ENCODE results near the gene TANGO2. TPM values are rescaled to one million over a fixed set of nuclear protein-coding genes. Genes with fewer than 3 reads are reported as not detected.

The TANGO2 gene
- total RNA-seq, 3 donors from 2014 or later: 17.5 to 29.7 (median 27.6) TPM

DNA sequence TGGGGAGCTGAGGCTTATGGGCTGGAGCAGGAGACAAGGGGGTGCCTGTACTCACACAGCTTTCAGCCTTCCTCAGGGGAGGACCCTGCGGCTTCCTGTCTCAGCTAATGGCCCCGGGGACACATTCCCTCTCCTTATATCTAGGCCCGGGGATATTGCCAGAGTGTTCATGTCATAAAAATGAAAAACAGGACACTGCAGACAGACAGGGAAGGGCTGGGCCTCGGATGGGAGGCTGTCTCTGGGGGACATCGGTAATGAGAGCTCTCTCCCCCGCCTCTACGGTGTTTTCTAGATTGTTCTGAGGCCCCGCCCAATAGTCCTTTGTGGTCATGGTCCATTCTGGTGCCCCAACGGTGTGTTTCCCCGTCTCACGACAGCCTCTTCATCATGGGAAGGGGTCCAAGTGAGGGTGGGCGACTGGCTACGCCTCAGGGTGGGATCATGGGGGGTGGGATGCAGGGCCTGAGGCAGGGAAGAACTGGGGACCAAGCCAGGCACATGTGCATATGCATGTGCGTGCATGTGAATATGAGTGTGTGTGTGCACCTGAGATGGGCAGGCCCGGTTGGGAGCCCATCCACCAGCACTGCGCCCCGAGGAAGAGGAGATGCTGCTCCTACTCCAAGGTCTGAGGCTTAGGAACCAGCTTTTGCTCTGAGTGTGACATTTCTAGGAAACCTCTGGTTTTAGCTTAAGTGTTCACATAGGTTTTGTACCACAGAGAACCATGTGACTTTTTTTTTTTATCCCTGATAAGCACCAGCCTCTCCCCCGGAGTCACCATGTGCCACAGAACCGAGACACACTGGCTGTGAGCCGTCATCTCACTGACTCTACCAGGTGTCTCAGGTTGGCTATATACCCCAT, 9.6 kb upstream of the TANGO2 start:
- no peak overlapping the region for H3K4me3 ChIP-seq
- ATAC-seq (no peak), DNase-seq (peak in 2 of 3 donors; percentile 8 to 19)
- no peaks in the 10 kb centered on the region for H3K36me3 ChIP-seq (ENCODE audit: low read depth)
- H3K9me3 ChIP-seq: no peaks in the 10 kb centered on the region
- peaks cover 6% of the 10 kb centered on the region for H3K4me1 ChIP-seq (ENCODE audit: low read depth)
- intact Hi-C loops (cut with DNase I, micrococcal nuclease): loop anchor here in 1 of 2 donors (5.0 kb wide), 1 partner anchor 39 kb away; no protein-coding TSS in a partner anchor
- TF ChIP-seq, protein P1, sequence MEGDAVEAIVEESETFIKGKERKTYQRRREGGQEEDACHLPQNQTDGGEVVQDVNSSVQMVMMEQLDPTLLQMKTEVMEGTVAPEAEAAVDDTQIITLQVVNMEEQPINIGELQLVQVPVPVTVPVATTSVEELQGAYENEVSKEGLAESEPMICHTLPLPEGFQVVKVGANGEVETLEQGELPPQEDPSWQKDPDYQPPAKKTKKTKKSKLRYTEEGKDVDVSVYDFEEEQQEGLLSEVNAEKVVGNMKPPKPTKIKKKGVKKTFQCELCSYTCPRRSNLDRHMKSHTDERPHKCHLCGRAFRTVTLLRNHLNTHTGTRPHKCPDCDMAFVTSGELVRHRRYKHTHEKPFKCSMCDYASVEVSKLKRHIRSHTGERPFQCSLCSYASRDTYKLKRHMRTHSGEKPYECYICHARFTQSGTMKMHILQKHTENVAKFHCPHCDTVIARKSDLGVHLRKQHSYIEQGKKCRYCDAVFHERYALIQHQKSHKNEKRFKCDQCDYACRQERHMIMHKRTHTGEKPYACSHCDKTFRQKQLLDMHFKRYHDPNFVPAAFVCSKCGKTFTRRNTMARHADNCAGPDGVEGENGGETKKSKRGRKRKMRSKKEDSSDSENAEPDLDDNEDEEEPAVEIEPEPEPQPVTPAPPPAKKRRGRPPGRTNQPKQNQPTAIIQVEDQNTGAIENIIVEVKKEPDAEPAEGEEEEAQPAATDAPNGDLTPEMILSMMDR (IDR thresholded peaks at IDR 0.05): no peak

- Histone ChIP-seq H3K36me3 (ENCODE audit: low read depth) (no peaks in the 10 kb centered on the region), H3K4me3 (no peak overlapping the region), H3K4me1 (ENCODE audit: low read depth) (peaks cover 8% of the 10 kb centered on the region), H3K9me3 (no peaks in the 10 kb centered on the region)
- DNase-seq (peak in 2 of 3 donors; percentile 10 to 31), ATAC-seq (no peak)
- TF ChIP-seq, protein P1 (IDR thresholded peaks at IDR 0.05): no peak
- intact Hi-C loops (cut with DNase I, micrococcal nuclease): loop anchor here in 1 of 2 donors (5.0 kb wide), 1 partner anchor 40 kb away; no protein-coding TSS in a partner anchor
These were observed 8.7 kb upstream of the TANGO2 start for GRCh38 chr22:20011993-20012740.

DNA sequence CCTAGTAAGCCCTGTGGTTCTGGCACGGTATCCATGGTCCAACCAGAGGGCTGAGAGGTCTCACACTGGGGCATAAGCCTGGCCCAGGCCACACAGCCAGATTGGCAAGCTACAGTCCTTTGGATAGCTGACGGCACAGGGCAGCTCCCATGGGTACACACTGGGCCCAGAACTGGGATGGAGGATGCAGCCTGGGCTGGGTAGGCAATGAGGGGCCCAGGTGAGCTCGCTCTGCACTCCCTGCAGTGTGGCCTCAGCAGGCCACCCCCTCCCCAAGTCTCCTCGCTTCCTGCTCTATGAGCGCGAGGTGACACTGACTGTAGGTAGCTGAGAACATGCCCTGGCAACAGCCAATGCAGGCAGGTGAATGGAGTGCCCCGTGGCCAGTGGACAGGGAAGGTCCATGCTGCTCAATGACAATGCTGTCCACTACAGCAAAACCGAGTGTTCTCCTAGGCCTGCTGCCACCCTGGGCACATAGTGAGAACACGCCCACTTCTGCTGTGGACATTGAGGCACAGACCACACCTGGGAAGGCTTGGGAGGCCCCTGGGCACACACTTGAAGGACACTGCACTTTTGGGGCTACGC, 8.1 kb upstream of the TANGO2 start:
- ATAC-seq (no peak), DNase-seq (peak in 2 of 3 donors; percentile 14 to 42)
- intact Hi-C loops (cut with DNase I, micrococcal nuclease): loop anchor here in 1 of 2 donors (5.0 kb wide), 1 partner anchor 41 kb away; no protein-coding TSS in a partner anchor
- Histone ChIP-seq H3K4me3 (no peak overlapping the region), H3K36me3 (ENCODE audit: low read depth) (no peaks in the 10 kb centered on the region), H3K9me3 (no peaks in the 10 kb centered on the region), H3K4me1 (ENCODE audit: low read depth) (peaks cover 12% of the 10 kb centered on the region)
- TF ChIP-seq, protein P1 (IDR thresholded peaks at IDR 0.05): no peak

DNA sequence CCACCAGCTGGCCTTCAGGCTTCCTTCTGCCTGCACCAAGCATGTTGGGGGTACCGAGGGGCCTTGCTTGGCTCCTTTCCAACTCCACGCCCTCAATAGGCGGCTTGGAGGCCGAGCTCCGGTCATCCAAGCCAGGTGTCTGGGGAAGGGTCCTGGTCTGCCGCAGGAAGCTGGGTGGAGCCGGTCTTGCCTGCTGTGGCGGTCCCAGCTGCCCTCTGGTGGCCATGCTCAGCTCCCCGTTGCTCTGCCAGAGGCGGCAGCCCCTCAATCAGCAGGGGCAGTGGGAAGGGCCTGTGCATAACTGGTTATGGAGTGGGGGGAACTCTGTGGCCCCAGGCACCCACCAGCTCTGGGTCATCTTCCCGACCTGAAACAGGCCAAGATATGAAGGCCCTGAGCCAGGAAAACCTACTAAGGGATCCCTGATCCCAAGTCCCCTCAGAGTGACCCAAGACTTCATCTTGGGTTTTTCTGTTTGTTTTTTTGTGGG, 7.5 kb upstream of the TANGO2 start:
- Histone ChIP-seq H3K4me1 (ENCODE audit: low read depth) (peaks cover 12% of the 10 kb centered on the region), H3K36me3 (ENCODE audit: low read depth) (no peaks in the 10 kb centered on the region), H3K4me3 (no peak overlapping the region), H3K9me3 (no peaks in the 10 kb centered on the region)
- intact Hi-C loops (cut with DNase I, micrococcal nuclease): loop anchor here in 1 of 2 donors (5.0 kb wide), 1 partner anchor 41 kb away; no protein-coding TSS in a partner anchor
- TF ChIP-seq, protein P1 (IDR thresholded peaks at IDR 0.05): peak; percentile 13
- DNase-seq (peak; percentile 50 to 57 (median 55)), ATAC-seq (no peak)

DNA sequence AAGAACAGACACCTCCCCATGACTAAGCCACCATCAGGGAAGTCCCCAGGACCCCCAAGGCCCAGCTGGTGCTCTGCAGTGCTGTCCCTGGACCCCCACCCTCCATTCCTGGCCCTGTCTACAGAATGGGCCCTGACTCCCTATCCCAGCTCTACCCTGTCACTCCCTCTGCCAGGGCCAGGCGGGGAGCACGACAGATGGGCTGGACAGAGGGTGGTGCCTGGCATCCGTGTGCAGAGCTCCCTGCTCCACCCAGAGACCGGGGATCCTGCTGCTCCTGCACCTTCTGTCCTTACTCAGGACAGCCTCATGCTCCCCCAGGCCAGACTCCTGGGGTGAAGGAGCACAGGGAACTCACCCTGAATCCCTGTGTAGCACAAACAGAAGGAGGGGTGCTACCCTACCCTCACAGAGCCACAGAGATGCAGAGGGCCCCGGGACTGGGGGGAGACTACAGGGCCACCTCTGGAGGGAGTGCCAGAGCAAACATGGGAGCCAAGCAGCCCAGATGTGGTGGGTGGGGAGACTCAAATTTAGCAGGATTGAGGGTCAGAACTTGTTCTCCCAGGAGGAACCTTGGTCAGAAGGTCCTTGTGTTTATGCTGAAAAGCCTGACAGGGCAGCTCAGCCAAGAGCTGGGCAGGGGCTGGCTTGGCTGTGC, 6.3 kb upstream of the TANGO2 start:
- Histone ChIP-seq H3K4me3 (no peak overlapping the region), H3K36me3 (ENCODE audit: low read depth) (no peaks in the 10 kb centered on the region), H3K4me1 (ENCODE audit: low read depth) (peaks cover 12% of the 10 kb centered on the region), H3K9me3 (no peaks in the 10 kb centered on the region)
- TF ChIP-seq, protein P1 (IDR thresholded peaks at IDR 0.05): no peak
- DNase-seq (peak; percentile 41 to 63 (median 53)), ATAC-seq (peak; percentile 62)
- intact Hi-C loops (cut with DNase I, micrococcal nuclease): loop anchor here (2.0 to 5.0 kb wide), 2 partner anchors 42 to 44 kb away; no protein-coding TSS in a partner anchor

Measured in mucosa of descending colon (tissue), 3 donors.